HepG2 (cell line): ENCODE data around the gene HLA-DPA1. TPM values are rescaled to one million over a fixed set of nuclear protein-coding genes. Genes with fewer than 3 reads are reported as not detected.

Experiments used
- ATAC-seq: fragments of 200-7000 bp; cut with Tn5 transposase; 3 replicates; pipeline ENCODE4 v1.9.1; 2020; ENCODE audit warnings: mild to moderate bottlenecking, moderate library complexity
- BruUV-seq: library from RNA; stranded (reverse); fragments of 400-500 nt; replicated peaks from 2 replicates; lab custom pipeline; 2021; lab: Mats Ljungman, UMichigan
- CTCF ChIA-PET: fragments of 300-600 bp; formaldehyde crosslinking; extraction: SDS; loops from one replicate; lab custom pipeline; 2021; ENCODE audit warnings: low total read pairs, inconsistent platforms, low intra/inter-chr PET ratio; lab: Yijun Ruan, JAX
- POLR2A ChIA-PET: fragments of 350-600 bp; sonication (Branson Sonifier 250); formaldehyde crosslinking; loops from one replicate; lab custom pipeline; 2020; ENCODE audit warnings: antibody characterized with exemption, inconsistent platforms; lab: Yijun Ruan, JAX
- DNase-seq: peaks from one replicate; pipeline ENCODE4 v3.0.0-alpha.2; 2015; ENCODE audit warnings: low spot score
- FAIRE-seq: peaks from 3 replicates; lab custom pipeline; 2011; peaks lifted over from hg19 to GRCh38; lab: Jason Lieb, UNC
- H2AFZ ChIP-seq: one replicate; pipeline ENCODE4 v1.6.1; 2011; ENCODE audit warnings: low read length, inconsistent platforms
- H3K27ac ChIP-seq: fragments of 300-600 bp; 3 replicates; pipeline ENCODE4 v1.8.0; 2011; ENCODE audit warnings: mixed run types, mild to moderate bottlenecking, mixed read lengths, low read length, inconsistent platforms; ENCODE audit not compliant: insufficient read depth; ENCODE audit errors: extremely low read length
- H3K27me3 ChIP-seq, 2 experiments: fragments of 200-600 bp in 1 of 2; 2 replicates in 1 of 2; 3 replicates in 1 of 2; pipeline versions ENCODE4 v1.6.0 to v1.8.0; 2011; ENCODE audit warnings: low read length in 2 of 2, mild to moderate bottlenecking in 2 of 2, moderate library complexity in 2 of 2, inconsistent platforms in 1 of 2; ENCODE audit not compliant: insufficient read depth in 2 of 2, control insufficient read depth in 1 of 2
- H3K36me3 ChIP-seq, 2 experiments: fragments of 200-600 bp in 1 of 2; replicated peaks in 1 of 2; 2 replicates in 1 of 2; 3 replicates in 1 of 2; pipeline versions ENCODE4 v1.5.1 to v1.8.0; 2011; ENCODE audit warnings: low read length in 2 of 2, inconsistent platforms in 1 of 2; ENCODE audit not compliant: insufficient read depth in 2 of 2, control insufficient read depth in 1 of 2
- H3K4me1 ChIP-seq: 2 replicates; pipeline ENCODE4 v1.5.1; 2012; ENCODE audit warnings: low read length, inconsistent platforms; ENCODE audit not compliant: insufficient read depth
- H3K4me2 ChIP-seq: 2 replicates; pipeline ENCODE4 v1.6.0; 2011; ENCODE audit warnings: low read depth, low read length, inconsistent platforms
- H3K4me3 ChIP-seq, 3 experiments: fragments of 200-600 bp in 1 of 3; sonication (generic), shearing (Covaris generic) in 1 of 3; replicated peaks in 1 of 3; 2 replicates each; pipeline ENCODE4 v1.5.1; 2011 to 2016; ENCODE audit warnings: low read length in 3 of 3, inconsistent platforms in 2 of 3, low read depth in 2 of 3, mild to moderate bottlenecking in 2 of 3, control low read depth in 1 of 3, mixed read lengths in 1 of 3; ENCODE audit not compliant: insufficient read depth in 1 of 3
- H3K79me2 ChIP-seq: one replicate; pipeline ENCODE4 v1.6.1; 2011; ENCODE audit warnings: low read length, inconsistent platforms; ENCODE audit not compliant: insufficient read depth
- H3K9ac ChIP-seq: 2 replicates; pipeline ENCODE4 v1.6.0; 2011; ENCODE audit warnings: mild to moderate bottlenecking, low read depth, low read length, inconsistent platforms; ENCODE audit not compliant: insufficient read depth
- H3K9me3 ChIP-seq: 2 replicates; pipeline ENCODE4 v1.5.1; 2012; ENCODE audit warnings: mild to moderate bottlenecking, low read length
- H4K20me1 ChIP-seq: 2 replicates; pipeline ENCODE4 v1.6.0; 2011; ENCODE audit warnings: inconsistent platforms, mild to moderate bottlenecking, low read length, moderate library complexity; ENCODE audit not compliant: insufficient read depth
- FOXA3 ChIP-seq: IDR thresholded peaks from 2 replicates; pipeline ENCODE4 v1.6.1; 2016; ENCODE audit warnings: missing genetic modification reagents, missing compliant biosample characterization
- KLF12 ChIP-seq: sonication (generic); formaldehyde crosslinking; IDR thresholded peaks from 2 replicates; pipeline ENCODE4 v1.4.0; 2020; ENCODE audit warnings: missing genetic modification reagents, borderline replicate concordance
- MTF1 ChIP-seq: sonication (generic); formaldehyde crosslinking; IDR thresholded peaks from 2 replicates; pipeline ENCODE4 v1.5.0; 2020; ENCODE audit warnings: missing genetic modification reagents
- PCBP1 ChIP-seq: fragments of 200-400 bp; formaldehyde crosslinking; IDR thresholded peaks from 2 replicates; pipeline ENCODE4 v1.6.1; 2017; ENCODE audit warnings: mild to moderate bottlenecking, low read depth, low read length, borderline replicate concordance
- PPARG ChIP-seq: conservative IDR thresholded peaks from 2 replicates; pipeline ENCODE4 v1.6.1; 2016; ENCODE audit warnings: missing biosample characterization, missing genetic modification reagents
- PTBP1 ChIP-seq: fragments of 200-400 bp; formaldehyde crosslinking; IDR thresholded peaks from 2 replicates; pipeline ENCODE4 v1.6.1; 2018; ENCODE audit warnings: low read length, low read depth; ENCODE audit not compliant: poor library complexity, severe bottlenecking
- REPIN1 ChIP-seq: sonication (generic); formaldehyde crosslinking; IDR thresholded peaks from 2 replicates; pipeline ENCODE4 v1.8.0; 2022; ENCODE audit warnings: missing genetic modification reagents, low read depth, mild to moderate bottlenecking, borderline replicate concordance
- TBL1XR1 ChIP-seq: fragments of 150-350 bp; IDR thresholded peaks from 2 replicates; pipeline ENCODE4 v1.6.1; 2014; ENCODE audit warnings: borderline replicate concordance, low read length; ENCODE audit not compliant: partially characterized antibody
- ZNF615 ChIP-seq: sonication (generic); formaldehyde crosslinking; IDR thresholded peaks from 2 replicates; pipeline ENCODE4 v1.5.0; 2020; ENCODE audit warnings: mild to moderate bottlenecking, missing genetic modification reagents, borderline replicate concordance
- ZNF644 ChIP-seq: IDR thresholded peaks from 2 replicates; pipeline ENCODE4 v1.6.1; 2016; ENCODE audit warnings: low read depth
- ZNF781 ChIP-seq: sonication (generic); formaldehyde crosslinking; IDR thresholded peaks from 2 replicates; pipeline ENCODE4 v1.5.1; 2020; ENCODE audit warnings: borderline replicate concordance, mild to moderate bottlenecking, missing genetic modification reagents; ENCODE audit errors: not compliant biosample characterization
- WGBS: methylation state at CpG from one replicate; pipeline ENCODE4 v1.1.6; 2017; ENCODE audit warnings: low lambda C conversion rate; 5-methylcytosine and 5-hydroxymethylcytosine counted together
- in situ Hi-C: cut with HindIII; loops from 2 replicates; pipeline ENCODE4 v1.10.0; 2017; ENCODE audit warnings: low pct_unique_long_range_greater_than_20kb; ENCODE audit not compliant: extremely low pct_ligation_motif_present
- intact Hi-C: fragments of 100-400 bp; cut with micrococcal nuclease; formaldehyde crosslinking; loops from one replicate; pipeline ENCODE4 v1.10.0; 2022; ENCODE audit not compliant: unreplicated experiment
- polyA plus RNA-seq, 8 experiments: library from polyadenylated mRNA; depleted of rRNA in 3 of 8; stranded (reverse) in 7 of 8; unstranded in 1 of 8; fragments of >200 nt; fragmentation: Illumina TruSeq in 4 of 8; extraction: Trizol in 4 of 8; gene quantifications; 2 replicates each; pipeline versions ENCODE4 v1.2.1 to v1.2.3, GENCODE V29; 2011 to 2016; ENCODE audit warnings: low read depth in 4 of 8, missing spikeins in 1 of 8, mixed read lengths in 1 of 8; ENCODE audit not compliant: insufficient read depth in 1 of 8
- total RNA-seq, 5 experiments: library from RNA; depleted of rRNA; stranded (reverse); fragments of >200 nt; fragmentation: Illumina TruSeq; extraction: Trizol; gene quantifications; 2 replicates each; pipeline ENCODE4 v1.2.3, GENCODE V29; 2016; ENCODE audit warnings: low read depth in 1 of 5
- TF ChIP-seq, protein P1 (sequence below): sonication (generic); formaldehyde crosslinking; conservative IDR thresholded peaks from 2 replicates; pipeline ENCODE4 v1.4.0; 2020; ENCODE audit warnings: mild to moderate bottlenecking, missing genetic modification reagents, moderate library complexity
- TF ChIP-seq, protein P2 (sequence below): sonication (generic); formaldehyde crosslinking; IDR thresholded peaks from 2 replicates; pipeline ENCODE4 v1.4.0; 2020; ENCODE audit warnings: mild to moderate bottlenecking, missing genetic modification reagents

HLA-DPA1 gene
- total and polyA plus RNA-seq, 2 of the 13 experiments (the other 11 are each of a cell fraction or from before 2014, with no cell fraction given), result not detected

GRCh38 chr6:33078919-33079521 is 5.6 kb upstream of the HLA-DPA1 start:
- FAIRE-seq (no peak), ATAC-seq (no peak), DNase-seq (no peak)
- Histone ChIP-seq H3K4me1 (no peaks in the 10 kb centered on the region), H3K4me3 (no peak overlapping the region), H3K36me3 (no peaks in the 10 kb centered on the region), H3K27me3 (peaks cover 2 to 37% of the 10 kb centered on the region in 2 experiments; a peak in 4 of 5 replicates), H3K9ac (no peak overlapping the region), H3K4me2 (no peak overlapping the region), H3K79me2 (no peaks in the 10 kb centered on the region), H3K9me3 (no peaks in the 10 kb centered on the region), H4K20me1 (no peaks in the 10 kb centered on the region), H2AFZ (no peak overlapping the region), H3K27ac (no peak overlapping the region)
- in situ Hi-C loops (no loop called here), intact Hi-C loops (no loop called here)
- BruUV-seq, result no TSS peak
- CTCF ChIA-PET, result no interaction called here
- WGBS, result 34% methylated on average over 2 of the region's 2 CpGs
- POLR2A ChIA-PET, result no interaction called here
- TF ChIP-seq ZNF781 (CRISPR knock-in tag), result no peak
- TF ChIP-seq KLF12 (CRISPR knock-in tag), result no peak
- TF ChIP-seq ZNF644 (CRISPR knock-in tag), result no peak
- no peak for TF ChIP-seq MTF1 (CRISPR knock-in tag)
- TF ChIP-seq, protein P1, sequence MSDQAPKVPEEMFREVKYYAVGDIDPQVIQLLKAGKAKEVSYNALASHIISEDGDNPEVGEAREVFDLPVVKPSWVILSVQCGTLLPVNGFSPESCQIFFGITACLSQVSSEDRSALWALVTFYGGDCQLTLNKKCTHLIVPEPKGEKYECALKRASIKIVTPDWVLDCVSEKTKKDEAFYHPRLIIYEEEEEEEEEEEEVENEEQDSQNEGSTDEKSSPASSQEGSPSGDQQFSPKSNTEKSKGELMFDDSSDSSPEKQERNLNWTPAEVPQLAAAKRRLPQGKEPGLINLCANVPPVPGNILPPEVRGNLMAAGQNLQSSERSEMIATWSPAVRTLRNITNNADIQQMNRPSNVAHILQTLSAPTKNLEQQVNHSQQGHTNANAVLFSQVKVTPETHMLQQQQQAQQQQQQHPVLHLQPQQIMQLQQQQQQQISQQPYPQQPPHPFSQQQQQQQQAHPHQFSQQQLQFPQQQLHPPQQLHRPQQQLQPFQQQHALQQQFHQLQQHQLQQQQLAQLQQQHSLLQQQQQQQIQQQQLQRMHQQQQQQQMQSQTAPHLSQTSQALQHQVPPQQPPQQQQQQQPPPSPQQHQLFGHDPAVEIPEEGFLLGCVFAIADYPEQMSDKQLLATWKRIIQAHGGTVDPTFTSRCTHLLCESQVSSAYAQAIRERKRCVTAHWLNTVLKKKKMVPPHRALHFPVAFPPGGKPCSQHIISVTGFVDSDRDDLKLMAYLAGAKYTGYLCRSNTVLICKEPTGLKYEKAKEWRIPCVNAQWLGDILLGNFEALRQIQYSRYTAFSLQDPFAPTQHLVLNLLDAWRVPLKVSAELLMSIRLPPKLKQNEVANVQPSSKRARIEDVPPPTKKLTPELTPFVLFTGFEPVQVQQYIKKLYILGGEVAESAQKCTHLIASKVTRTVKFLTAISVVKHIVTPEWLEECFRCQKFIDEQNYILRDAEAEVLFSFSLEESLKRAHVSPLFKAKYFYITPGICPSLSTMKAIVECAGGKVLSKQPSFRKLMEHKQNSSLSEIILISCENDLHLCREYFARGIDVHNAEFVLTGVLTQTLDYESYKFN (CRISPR knock-in tag), result no peak
- TF ChIP-seq PCBP1, result no peak
- no peak for TF ChIP-seq TBL1XR1
- no peak for TF ChIP-seq PPARG (CRISPR knock-in tag)
- TF ChIP-seq REPIN1 (CRISPR knock-in tag), result no peak
- no peak for TF ChIP-seq FOXA3 (CRISPR knock-in tag)
- TF ChIP-seq PTBP1, result no peak
- TF ChIP-seq ZNF615 (CRISPR knock-in tag), result no peak
- TF ChIP-seq, protein P2, sequence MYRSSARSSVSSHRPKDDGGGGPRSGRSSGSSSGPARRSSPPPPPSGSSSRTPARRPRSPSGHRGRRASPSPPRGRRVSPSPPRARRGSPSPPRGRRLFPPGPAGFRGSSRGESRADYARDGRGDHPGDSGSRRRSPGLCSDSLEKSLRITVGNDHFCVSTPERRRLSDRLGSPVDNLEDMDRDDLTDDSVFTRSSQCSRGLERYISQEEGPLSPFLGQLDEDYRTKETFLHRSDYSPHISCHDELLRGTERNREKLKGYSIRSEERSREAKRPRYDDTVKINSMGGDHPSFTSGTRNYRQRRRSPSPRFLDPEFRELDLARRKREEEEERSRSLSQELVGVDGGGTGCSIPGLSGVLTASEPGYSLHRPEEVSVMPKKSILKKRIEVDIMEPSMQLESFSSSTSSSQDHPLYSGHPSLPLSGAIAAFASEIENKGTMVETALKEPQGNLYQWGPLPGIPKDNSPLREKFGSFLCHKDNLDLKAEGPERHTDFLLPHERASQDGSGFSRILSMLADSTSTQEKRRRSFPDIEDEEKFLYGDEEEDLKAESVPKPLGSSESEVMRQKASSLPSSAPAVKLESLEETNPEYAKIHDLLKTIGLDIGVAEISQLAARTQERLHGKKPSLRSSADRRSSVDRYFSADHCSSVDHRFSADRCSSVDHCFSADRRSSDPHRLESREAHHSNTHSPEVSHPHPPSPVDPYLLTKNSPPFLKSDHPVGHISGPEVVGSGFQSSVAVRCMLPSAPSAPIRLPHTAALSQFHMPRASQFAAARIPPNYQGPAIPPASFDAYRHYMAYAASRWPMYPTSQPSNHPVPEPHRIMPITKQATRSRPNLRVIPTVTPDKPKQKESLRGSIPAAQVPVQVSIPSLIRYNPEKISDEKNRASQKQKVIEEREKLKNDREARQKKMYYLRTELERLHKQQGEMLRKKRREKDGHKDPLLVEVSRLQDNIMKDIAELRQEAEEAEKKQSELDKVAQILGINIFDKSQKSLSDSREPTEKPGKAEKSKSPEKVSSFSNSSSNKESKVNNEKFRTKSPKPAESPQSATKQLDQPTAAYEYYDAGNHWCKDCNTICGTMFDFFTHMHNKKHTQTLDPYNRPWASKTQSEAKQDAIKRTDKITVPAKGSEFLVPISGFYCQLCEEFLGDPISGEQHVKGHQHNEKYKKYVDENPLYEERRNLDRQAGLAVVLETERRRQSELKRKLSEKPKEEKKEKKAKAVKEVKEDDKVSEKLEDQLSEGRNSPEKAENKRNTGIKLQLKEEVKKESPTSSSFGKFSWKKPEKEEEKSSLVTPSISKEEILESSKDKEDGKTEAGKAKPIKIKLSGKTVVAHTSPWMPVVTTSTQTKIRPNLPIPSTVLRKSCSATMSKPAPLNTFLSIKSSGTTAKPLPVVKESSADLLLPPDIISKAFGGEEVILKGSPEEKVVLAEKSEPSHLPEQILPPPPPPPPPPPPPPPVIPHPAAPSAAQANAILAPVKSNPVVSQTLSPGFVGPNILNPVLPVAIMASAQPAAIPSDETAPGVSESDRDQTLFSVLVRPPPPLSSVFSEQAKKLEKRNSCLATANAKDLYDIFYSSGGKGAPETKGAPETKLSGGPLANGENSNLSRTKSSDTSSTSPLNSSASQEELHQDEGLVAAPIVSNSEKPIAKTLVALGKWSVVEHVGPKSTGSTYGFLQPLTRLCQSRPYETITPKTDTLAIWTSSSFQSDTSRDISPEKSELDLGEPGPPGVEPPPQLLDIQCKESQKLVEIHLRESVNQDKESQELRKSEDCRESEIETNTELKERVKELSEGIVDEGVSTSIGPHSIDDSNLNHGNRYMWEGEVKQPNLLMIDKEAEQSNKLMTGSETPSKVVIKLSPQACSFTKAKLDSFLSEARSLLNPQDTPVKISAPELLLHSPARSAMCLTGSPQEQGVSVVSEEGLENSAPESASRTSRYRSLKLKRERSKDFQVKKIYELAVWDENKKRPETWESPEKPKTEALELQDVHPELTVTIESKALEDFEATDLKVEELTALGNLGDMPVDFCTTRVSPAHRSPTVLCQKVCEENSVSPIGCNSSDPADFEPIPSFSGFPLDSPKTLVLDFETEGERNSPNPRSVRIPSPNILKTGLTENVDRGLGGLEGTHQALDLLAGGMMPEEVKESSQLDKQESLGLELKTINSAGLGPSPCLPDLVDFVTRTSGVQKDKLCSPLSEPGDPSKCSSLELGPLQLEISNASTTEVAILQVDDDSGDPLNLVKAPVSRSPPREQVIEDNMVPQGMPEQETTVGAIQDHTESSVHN, result no peak
